Peyer's patch (tissue), 4 donors: ENCODE results near the gene CERS6. TPM values are rescaled to one million over a fixed set of nuclear protein-coding genes. Genes with fewer than 3 reads are reported as not detected.

ENCODE experiments used
- DNase-seq, 3 donors: peaks; one replicate each; pipeline ENCODE4 v3.0.0-alpha.2; 2017 to 2019
- H3K27ac ChIP-seq, 4 donors: fragments of 200-600 bp; sonication (generic); one replicate each; pipeline ENCODE4 v1.5.1; 2016 to 2019
- H3K27me3 ChIP-seq, 2 donors: fragments of 200-600 bp; sonication (generic); one replicate each; pipeline ENCODE4 v1.5.1; 2019
- H3K36me3 ChIP-seq, 3 donors: fragments of 200-600 bp; sonication (generic); one replicate each; pipeline ENCODE4 v1.5.1; 2016 to 2019
- H3K4me1 ChIP-seq, 4 donors: fragments of 200-600 bp; sonication (generic); one replicate each; pipeline ENCODE4 v1.5.1; 2016 to 2019
- H3K4me3 ChIP-seq, 4 donors: fragments of 200-600 bp; sonication (generic); 1 replicate in 3 of 4; 2 replicates in 1 of 4; pipeline ENCODE4 v1.5.1; 2016 to 2019; ENCODE audit warnings: mild to moderate bottlenecking in 1 of 4
- H3K9me3 ChIP-seq, 4 donors: fragments of 200-600 bp; sonication (generic); one replicate each; pipeline ENCODE4 v1.5.1; 2016 to 2019; ENCODE audit warnings: mild to moderate bottlenecking in 1 of 4
- POLR2A ChIP-seq, 2 donors: fragments of 450-650 bp; IDR thresholded peaks; one replicate each; pipeline ENCODE4 v1.5.1; 2017; ENCODE audit warnings: antibody characterized with exemption in 2 of 2, mild to moderate bottlenecking in 2 of 2, moderate library complexity in 2 of 2
- total RNA-seq, 4 donors: library from RNA; depleted of rRNA; stranded (reverse); fragments of >200 nt; gene quantifications; one replicate each; pipeline ENCODE4 v1.1.0, GENCODE V29; 2016
- TF ChIP-seq, protein P1 (sequence below), 6 experiments: fragments of 450-650 bp in 4 of 6; fragments of 200-600 bp in 2 of 6; sonication (generic) in 1 of 6; IDR thresholded peaks; one replicate each; pipeline ENCODE4 v1.5.1; 2017 to 2019; ENCODE audit warnings: antibody characterized with exemption in 6 of 6, mild to moderate bottlenecking in 3 of 6, moderate library complexity in 1 of 6

Gene CERS6
- total RNA-seq, 4 donors from 2014 or later: 28.1 to 110 (median 96.7) TPM

- Histone ChIP-seq H3K27ac (peak overlapping the region in 2 of 4 donors; percentile 39 to 70), H3K9me3 (no peaks in the 10 kb centered on the region)
- no peak for DNase-seq
Observed at GRCh38 chr2:168480356-168480755, 24.3 kb downstream of the CERS6 start.

DNA sequence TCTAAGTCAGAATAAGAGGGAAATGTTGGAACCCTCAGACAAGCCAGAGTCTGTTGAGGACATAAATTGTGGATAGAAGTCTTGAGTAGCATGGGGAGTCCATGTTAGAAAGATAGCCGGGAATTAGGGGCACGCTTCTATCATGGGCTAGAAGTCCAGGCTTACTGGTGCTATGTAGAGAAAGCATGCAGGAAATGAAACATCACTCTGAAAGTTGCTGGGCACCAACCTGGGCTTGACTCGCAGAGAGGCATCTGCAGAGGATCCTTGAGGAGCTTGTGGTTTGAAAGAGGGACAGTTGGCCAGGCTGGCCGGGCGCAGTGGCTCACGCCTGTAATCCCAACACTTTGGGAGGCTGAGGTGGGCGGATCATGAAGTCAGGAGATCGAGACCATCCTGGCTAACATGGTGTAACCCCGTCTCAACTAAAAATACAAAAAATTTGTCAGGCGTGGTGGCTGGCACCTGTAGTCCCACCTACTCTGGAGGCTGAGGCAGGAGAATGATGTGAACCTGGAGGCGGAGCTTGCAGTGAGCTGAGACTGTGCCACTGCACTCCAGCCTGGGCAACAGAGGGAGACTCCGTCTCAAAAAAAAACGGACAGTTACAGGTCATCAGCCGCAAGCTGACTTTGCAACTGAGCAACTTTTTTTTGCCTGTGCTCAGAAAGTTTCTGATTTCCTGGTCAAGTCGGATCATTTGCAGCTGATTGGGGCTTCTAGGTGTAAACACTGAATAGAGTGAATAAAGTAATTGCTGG lies 24.9 kb downstream of the CERS6 start:
- TF ChIP-seq POLR2A (IDR thresholded peaks at IDR 0.05): no peak
- TF ChIP-seq, protein P1, sequence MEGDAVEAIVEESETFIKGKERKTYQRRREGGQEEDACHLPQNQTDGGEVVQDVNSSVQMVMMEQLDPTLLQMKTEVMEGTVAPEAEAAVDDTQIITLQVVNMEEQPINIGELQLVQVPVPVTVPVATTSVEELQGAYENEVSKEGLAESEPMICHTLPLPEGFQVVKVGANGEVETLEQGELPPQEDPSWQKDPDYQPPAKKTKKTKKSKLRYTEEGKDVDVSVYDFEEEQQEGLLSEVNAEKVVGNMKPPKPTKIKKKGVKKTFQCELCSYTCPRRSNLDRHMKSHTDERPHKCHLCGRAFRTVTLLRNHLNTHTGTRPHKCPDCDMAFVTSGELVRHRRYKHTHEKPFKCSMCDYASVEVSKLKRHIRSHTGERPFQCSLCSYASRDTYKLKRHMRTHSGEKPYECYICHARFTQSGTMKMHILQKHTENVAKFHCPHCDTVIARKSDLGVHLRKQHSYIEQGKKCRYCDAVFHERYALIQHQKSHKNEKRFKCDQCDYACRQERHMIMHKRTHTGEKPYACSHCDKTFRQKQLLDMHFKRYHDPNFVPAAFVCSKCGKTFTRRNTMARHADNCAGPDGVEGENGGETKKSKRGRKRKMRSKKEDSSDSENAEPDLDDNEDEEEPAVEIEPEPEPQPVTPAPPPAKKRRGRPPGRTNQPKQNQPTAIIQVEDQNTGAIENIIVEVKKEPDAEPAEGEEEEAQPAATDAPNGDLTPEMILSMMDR (IDR thresholded peaks at IDR 0.05): peak in 1 of 6 experiments; percentile 15
- peak in 1 of 3 donors; percentile 58 for DNase-seq
- Histone ChIP-seq H3K27me3 (no peaks in the 10 kb centered on the region), H3K4me1 (peaks cover 0 to 20% (median 0%) of the 10 kb centered on the region in 4 donors), H3K4me3 (no peak overlapping the region), H3K9me3 (no peaks in the 10 kb centered on the region), H3K36me3 (no peaks in the 10 kb centered on the region), H3K27ac (peak overlapping the region in 2 of 4 donors; percentile 39 to 61)

More at GRCh38 chr2:168480356-168480755, 24.3 kb downstream of the CERS6 start:
- Histone ChIP-seq H3K27me3 (no peaks in the 10 kb centered on the region), H3K4me3 (no peak overlapping the region), H3K4me1 (peaks cover 0 to 20% (median 0%) of the 10 kb centered on the region in 4 donors), H3K36me3 (no peaks in the 10 kb centered on the region)
- TF ChIP-seq, protein P1 (IDR thresholded peaks at IDR 0.05): no peak
- no peak for TF ChIP-seq POLR2A (IDR thresholded peaks at IDR 0.05)

GRCh38 chr2:168482269-168482668 lies 26.2 kb downstream of the CERS6 start:
- Histone ChIP-seq H3K9me3 (no peaks in the 10 kb centered on the region), H3K27ac (no peak overlapping the region), H3K4me1 (peaks cover 0 to 20% (median 0%) of the 10 kb centered on the region in 4 donors), H3K36me3 (no peaks in the 10 kb centered on the region), H3K27me3 (no peaks in the 10 kb centered on the region), H3K4me3 (no peak overlapping the region)
- TF ChIP-seq, protein P1 (IDR thresholded peaks at IDR 0.05): no peak
- no peak for TF ChIP-seq POLR2A (IDR thresholded peaks at IDR 0.05)
- DNase-seq: no peak

- no peaks in the 10 kb centered on the region for H3K27me3 ChIP-seq
- H3K4me1 ChIP-seq: peaks cover 0 to 15% (median 0%) of the 10 kb centered on the region in 4 donors
- H3K4me3 ChIP-seq: no peak overlapping the region
- H3K36me3 ChIP-seq: no peaks in the 10 kb centered on the region
- H3K9me3 ChIP-seq: no peaks in the 10 kb centered on the region
- no peak for TF ChIP-seq POLR2A (IDR thresholded peaks at IDR 0.05)
- no peak for DNase-seq
- H3K27ac ChIP-seq: no peak overlapping the region
Observed at GRCh38 chr2:168482952-168483831, 27.1 kb downstream of the CERS6 start.

GRCh38 chr2:168486477-168486876 lies 30.4 kb downstream of the CERS6 start:
- H3K27ac ChIP-seq: no peak overlapping the region
- H3K4me3 ChIP-seq: no peak overlapping the region
- peaks cover 0 to 21% (median 0%) of the 10 kb centered on the region in 4 donors for H3K4me1 ChIP-seq
- H3K36me3 ChIP-seq: no peaks in the 10 kb centered on the region
- no peaks in the 10 kb centered on the region for H3K27me3 ChIP-seq
- DNase-seq: no peak
- no peak for TF ChIP-seq POLR2A (IDR thresholded peaks at IDR 0.05)
- TF ChIP-seq, protein P1 (IDR thresholded peaks at IDR 0.05): no peak
- H3K9me3 ChIP-seq: no peaks in the 10 kb centered on the region
